ENCODE measurements around the gene AMPH.
"Not testable (repeated sequence)": the region's sequence is repeated elsewhere in the genome, so short reads cannot be mapped to it uniquely, and the experiment has no call there.

The AMPH gene

DNA sequence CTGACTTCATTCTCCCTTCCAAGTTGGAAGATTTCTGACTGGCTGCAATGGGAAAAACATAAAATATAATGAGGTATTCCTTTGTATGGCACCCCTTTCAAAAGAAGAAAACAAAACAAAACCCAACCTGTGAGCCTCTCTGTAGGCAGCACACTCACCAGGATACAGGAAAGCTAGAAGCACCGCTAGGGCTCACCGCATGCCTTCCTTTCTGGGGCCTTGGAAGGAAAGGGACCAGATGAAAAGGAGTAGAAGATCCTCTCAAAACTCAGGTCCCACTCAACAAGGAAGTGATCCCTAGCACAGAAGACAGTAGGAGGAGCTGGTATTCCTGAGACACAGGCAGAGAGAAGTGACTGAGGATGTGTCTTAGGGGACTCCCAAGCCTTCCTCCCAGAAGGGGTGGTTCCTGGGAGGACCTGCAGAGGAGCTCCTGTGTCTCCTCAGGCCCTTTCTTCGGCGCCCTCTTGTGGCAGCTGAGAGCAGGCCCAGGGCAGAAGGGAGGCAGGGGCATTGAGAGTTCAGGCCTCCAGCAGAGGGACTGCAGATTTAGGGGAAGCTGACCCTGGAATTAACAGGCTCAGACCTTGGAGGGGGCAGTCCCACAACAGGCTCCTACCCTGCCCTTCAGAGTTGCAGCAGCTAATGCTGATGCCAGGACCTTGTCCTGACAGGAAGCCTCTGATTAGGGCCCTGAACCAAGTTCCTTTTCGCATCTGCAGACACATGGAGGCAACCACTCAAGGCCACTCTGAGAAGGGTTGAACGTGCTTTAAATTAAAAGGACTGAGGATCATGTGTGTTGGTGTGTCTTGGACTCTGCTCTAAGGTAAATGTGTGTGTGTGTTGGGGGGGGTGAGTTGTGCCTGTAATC, 285.6 kb downstream of the AMPH start:
- peak; percentile 57 for DNase-seq

DNA sequence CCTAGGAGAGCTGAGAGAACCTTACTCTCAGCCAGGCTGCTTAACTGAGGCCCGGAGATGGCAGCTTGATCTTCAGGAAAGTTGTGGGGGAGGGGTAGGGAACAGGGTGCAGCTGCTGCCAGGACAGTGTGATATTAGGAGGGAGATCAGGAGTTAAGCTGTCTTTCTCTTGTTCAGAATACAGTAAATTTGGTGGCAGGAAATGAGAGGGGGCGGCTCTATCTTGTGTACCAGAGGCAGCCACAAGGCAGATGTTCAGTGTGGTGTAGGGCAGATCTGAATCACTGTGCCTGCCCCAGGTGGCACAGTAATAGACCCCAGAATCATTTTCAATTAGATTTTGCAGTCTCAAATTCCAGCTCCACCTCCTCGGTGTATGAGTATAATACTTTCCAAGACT, 286.4 kb downstream of the AMPH start:
- DNase-seq = not testable (repeated sequence)

DNA sequence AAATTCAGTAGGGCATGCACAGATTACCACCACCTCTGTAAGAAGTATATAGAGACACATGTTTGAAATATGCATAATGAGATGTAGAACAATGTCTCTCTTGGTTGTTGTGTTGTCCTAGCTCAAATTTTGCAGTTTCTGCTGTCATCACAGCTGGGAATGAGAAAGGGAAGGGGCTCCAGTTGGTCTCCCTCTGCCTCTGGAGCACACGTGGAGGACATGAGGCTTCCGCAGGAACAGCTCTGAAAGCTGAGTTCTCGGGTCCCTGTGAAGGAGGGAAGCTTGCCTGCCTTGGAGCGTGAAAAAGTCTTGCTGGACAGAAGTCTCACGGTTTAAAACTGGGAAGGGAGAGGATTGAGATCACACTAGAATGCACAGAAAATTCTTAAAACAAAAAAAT, 289.0 kb downstream of the AMPH start:
- not testable (repeated sequence) for DNase-seq

DNA sequence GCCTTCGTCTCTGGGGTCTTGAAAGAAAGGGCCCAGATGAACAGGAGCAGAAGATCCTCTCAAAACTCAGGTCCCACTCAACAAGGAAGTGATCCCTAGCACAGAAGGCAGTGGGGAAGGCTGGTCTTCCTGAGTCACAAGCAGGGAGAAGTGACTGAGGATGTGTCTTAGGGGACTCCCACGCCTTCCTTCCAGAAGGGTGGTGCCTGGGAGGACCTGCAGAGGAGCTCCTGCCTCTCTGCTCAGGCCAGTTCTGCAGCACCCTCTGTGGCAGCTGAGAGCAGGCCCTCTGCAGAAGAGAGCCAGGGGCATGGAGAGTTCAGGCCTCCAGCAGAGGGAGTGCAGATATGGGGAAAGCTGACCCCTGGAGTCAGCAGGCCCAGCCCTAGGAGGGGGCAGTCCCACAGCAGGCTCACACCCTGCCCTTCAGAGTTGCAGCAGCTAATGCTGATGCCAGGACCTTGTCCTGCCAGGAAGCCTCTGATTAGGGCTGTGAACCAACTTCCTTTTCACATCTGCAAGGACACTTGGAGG, 289.9 kb downstream of the AMPH start:
- not testable (repeated sequence) for DNase-seq

DNA sequence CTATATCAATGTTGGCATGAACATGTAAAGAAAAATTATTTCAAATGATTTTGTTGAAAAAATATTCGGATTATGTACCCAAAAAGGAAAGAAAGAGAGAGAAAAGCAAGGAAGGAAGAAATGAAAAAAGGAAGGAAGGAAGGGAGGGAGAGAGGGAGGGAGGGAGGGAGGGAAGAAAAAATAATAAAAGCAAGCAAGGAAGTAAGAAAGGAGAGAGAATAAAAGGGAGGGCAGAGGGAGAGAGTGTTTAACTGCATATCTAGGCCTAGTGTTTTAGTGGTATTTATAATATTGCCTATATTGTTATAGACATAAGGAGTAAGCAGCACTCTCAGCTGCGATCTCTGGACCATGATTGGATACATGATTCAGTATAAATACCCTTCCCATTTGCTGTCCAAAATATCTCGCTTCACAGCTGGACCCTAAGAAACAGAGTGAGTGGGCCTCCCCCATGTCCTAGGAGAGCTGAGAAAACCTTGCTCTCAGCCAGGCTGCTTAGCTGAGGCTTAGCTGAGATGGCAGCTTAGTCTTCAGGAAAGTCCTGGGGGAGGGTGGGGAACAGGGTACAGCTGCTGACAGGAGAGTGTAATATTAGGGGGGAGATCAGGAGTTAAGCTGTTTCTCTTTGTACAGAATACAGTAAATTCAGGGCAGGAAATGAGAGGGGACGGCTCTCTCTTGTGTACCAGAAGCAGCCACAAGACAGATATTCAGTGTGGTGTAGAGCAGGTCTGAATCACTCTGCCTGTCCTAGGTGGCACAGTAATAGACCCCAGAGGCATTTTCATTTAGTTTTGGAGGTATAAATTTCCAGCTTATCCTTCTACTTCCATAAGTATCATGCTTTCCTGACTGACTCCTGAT, 291.0 kb downstream of the AMPH start:
- DNase-seq = peak; percentile 31

DNA sequence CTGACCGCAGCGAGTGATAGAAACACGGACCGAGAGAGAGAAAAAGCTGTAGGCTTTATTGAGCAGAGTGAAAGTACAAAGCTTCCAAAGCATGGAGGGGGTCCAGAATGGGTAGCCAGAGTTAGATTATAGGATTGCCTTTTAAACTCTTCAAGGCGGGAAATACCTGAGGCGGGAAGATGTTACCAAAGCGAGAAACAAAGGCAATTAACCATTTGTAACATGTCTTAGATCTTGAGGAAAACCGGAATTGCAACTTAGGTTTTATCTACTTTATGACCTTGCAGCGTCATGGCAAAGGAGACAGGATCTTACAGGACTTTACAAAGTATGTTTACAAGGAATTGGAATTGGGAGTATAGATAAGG, 295.0 kb downstream of the AMPH start:
- DNase-seq = not testable (repeated sequence)

DNA sequence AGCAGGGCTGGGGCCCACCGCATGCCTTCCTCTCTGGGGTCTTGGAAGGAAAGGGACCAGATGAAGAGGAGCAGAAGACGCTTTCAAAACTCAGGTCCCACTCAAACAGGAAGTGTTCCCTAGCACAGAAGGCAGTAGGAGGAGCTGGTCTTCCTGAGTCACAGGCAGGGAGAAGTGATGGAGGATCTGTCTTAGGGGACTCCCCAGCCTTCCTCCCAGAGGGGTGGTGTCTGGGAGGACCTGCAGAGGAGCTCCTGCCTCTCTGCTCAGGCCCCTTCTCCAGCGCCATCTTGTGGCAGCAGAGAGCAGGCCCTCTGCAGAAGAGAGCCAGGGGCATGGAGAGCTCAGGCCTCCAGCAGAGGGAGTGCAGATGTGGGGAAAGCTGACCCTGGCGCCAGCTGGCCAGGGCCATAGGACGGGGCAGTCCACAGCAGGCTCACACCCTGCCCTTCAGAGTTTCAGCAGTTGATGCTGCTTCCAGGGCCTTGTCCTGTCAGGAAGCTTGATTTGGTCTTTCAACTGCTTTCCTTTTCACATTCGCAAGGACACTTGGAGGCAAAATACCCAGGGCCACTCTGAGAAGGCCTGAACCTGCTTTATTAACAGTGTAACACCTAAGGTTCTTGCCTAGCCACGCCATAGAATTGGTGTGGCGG, 295.6 kb downstream of the AMPH start:
- peak; percentile 85 for DNase-seq

DNA sequence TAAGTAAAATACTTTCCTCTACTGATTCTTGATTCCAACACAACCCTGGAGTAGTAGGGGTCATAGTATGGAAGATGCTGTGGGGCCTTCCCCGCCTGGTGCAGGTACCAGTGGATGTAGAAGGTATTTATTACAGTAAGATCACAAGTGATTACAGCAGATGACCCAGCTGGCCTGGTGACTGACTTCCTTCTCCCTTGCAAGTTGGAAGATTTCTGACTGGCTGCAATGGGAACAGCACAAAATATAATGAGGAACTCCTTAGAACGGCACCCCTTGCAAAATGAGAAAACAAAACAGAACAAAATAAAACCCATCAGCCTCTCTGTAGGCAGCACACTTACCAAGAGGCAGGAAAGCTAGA, 296.1 kb downstream of the AMPH start:
- no peak for DNase-seq

DNA sequence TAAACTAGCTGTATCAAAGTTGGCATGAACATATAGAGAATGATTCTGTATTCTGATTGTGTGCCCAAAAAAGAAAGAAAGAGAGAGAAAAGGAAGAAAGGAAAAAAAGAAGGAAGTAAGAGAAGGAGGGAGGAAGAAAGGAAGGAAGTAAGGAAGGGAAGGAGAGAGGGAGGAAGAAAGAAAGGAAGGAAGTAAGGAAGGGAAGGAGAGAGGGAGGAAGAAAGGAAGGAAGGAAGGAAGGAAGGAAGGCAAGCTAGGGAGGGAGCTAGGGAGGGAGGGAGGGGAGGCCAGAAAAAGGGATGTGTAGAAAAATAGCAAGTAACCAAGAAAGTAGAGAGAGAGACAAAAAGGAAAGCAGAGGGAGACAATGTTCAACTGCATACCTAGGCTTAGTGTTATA, 297.0 kb downstream of the AMPH start:
- no peak for DNase-seq

Data from CD4-positive, alpha-beta T cell treated with Interleukin-12 subunit alpha and Interleukin-12 subunit beta, for 1 hour (primary cell).